Left lung (tissue), 10 donors: ENCODE results near the gene PRUNE1. TPM values are rescaled to one million over a fixed set of nuclear protein-coding genes. Genes with fewer than 3 reads are reported as not detected.

Experiments
- ATAC-seq: fragments of 200-7000 bp; cut with Tn5 transposase; one replicate; pipeline ENCODE4 v1.9.1; 2020; ENCODE audit warnings: moderate library complexity
- DNase-seq, 4 donors: peaks; one replicate each; pipeline ENCODE4 v3.0.0-alpha.2; 2013 to 2020
- H3K27ac ChIP-seq, 2 donors: fragments of 200-600 bp; sonication (generic) in 1 of 2; one replicate each; pipeline versions ENCODE4 v1.5.0 to v1.8.0; 2020 to 2021
- H3K27me3 ChIP-seq, 2 donors: fragments of 200-600 bp; sonication (generic) in 1 of 2; one replicate each; pipeline versions ENCODE4 v1.5.0 to v1.8.0; 2020 to 2021
- H3K36me3 ChIP-seq, 2 donors: fragments of 200-600 bp; sonication (generic) in 1 of 2; one replicate each; pipeline versions ENCODE4 v1.5.0 to v1.8.0; 2020 to 2021
- H3K4me1 ChIP-seq, 2 donors: fragments of 200-600 bp; one replicate each; pipeline ENCODE4 v1.8.0; 2021
- H3K4me3 ChIP-seq, 2 donors: fragments of 200-600 bp; sonication (generic) in 1 of 2; one replicate each; pipeline versions ENCODE4 v1.5.0 to v1.8.0; 2020 to 2021; ENCODE audit warnings: mild to moderate bottlenecking in 1 of 2
- H3K9me3 ChIP-seq, 2 donors: fragments of 200-600 bp; sonication (generic) in 1 of 2; one replicate each; pipeline versions ENCODE4 v1.5.0 to v1.8.0; 2020 to 2021
- CTCF ChIP-seq, 2 donors: fragments of 200-600 bp; sonication (generic) in 1 of 2; IDR thresholded peaks; one replicate each; pipeline versions ENCODE4 v1.5.0 to v1.8.0; 2021; ENCODE audit warnings: antibody characterized with exemption in 2 of 2
- intact Hi-C, 2 donors: fragments of 100-400 bp; cut with DNase I; formaldehyde crosslinking; loops; one replicate each; pipeline versions ENCODE4 v1.11.2 to v1.14.2; 2022
- polyA plus RNA-seq, 6 donors: library from polyadenylated mRNA; unstranded; fragments of 120-200 nt; gene quantifications; one replicate each; pipeline ENCODE4 v1.2.1, GENCODE V29; 2013; ENCODE audit not compliant: insufficient read length in 6 of 6
- total RNA-seq, 2 donors: library from RNA; stranded (reverse); fragmentation: NEBNext Ultra II Directional; extraction: Animal tissue kit (Norgen Biotek cat#: 25700); gene quantifications; one replicate each; pipeline ENCODE4 v1.2.1, GENCODE V29; 2021
- donor health status: DM: no; HTN: yes; CAD: no.
- donor health status: DM: no; HTN: no; CAD: no.

The PRUNE1 gene
- total and polyA plus RNA-seq, 8 donors: 15.1 to 42.7 (median 38.6) TPM

DNA sequence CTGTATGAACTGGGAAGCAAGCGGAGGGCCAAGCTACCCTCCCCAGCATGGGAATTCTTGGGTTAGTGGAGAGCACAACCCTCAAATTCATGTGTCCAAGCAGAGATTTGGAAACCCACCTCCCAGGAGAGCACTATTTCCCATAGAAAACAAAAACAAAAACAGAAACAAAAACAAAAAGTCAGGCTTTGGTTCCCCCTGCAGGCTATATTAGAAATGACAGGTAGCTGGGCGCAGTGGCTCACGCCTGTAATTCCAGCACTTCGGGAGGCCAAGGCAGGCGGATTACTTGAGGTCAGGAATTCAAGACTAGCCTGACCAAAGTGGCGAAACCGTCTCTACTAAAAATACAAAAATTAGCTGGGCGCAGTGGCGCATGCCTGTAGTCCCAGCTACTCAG, 12.4 kb upstream of the PRUNE1 start:
- Histone ChIP-seq H3K9me3 (no peaks in the 10 kb centered on the region), H3K27me3 (no peaks in the 10 kb centered on the region), H3K4me3 (no peak overlapping the region), H3K36me3 (peaks cover 0 to 40% of the 10 kb centered on the region in 2 donors), H3K4me1 (peaks cover 0 to 30% of the 10 kb centered on the region in 2 donors), H3K27ac (no peak overlapping the region)
- peak; percentile 80 to 95 for TF ChIP-seq CTCF (IDR thresholded peaks at IDR 0.05)
- intact Hi-C loops: no loop called here
- ATAC-seq (peak; percentile 79), DNase-seq (no peak)

DNA sequence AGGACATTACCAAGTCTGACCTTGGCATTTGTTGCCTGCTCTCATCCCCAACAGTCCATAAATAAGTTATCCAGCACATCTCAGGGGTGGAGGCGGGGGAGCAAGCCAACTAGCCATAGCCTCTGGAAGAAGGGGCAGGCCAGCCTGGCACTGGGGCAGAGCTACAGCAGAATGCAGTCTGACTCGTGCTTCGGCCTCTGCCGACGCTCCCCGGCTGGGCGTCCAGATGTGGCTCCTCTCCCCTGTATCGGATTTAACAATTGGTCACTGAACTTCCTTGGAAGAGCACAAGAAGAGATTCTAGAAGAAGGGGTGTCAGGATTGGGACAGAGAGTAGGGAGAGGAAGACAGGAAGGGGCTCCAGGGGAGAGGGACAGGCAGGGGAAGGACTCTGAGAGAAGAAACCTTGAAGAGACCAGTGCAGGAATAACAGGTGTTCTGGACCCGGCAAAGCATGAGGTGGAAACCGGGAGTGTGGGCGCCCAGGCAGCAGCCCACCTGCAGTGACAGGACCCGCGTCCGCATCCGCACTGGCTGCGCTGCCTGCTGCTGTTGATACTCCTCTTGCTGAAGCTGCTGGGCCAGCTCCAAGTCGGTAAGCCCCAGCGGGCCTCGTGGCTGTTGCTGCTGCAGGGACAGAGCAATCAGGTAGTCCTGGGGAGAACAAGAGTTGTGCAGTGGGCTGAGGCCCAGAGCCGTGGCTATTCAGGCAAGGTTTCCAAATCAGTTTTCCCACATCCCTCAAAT, 10.9 kb upstream of the PRUNE1 start:
- Histone ChIP-seq H3K27me3 (no peaks in the 10 kb centered on the region), H3K4me1 (peaks cover 0 to 44% of the 10 kb centered on the region in 2 donors), H3K27ac (no peak overlapping the region), H3K9me3 (no peaks in the 10 kb centered on the region), H3K4me3 (no peak overlapping the region), H3K36me3 (peaks cover 0 to 40% of the 10 kb centered on the region in 2 donors)
- DNase-seq: peak in 1 of 4 donors; percentile 80
- intact Hi-C loops: no loop called here
- TF ChIP-seq CTCF (IDR thresholded peaks at IDR 0.05): no peak
- no peak for ATAC-seq

- Histone ChIP-seq H3K9me3 (no peaks in the 10 kb centered on the region), H3K4me1 (peaks cover under 1 to 50% of the 10 kb centered on the region in 2 donors), H3K27ac (no peak overlapping the region), H3K36me3 (peaks cover 0 to 40% of the 10 kb centered on the region in 2 donors), H3K4me3 (no peak overlapping the region), H3K27me3 (no peaks in the 10 kb centered on the region)
- intact Hi-C loops: no loop called here
- DNase-seq (no peak), ATAC-seq (no peak)
- no peak for TF ChIP-seq CTCF (IDR thresholded peaks at IDR 0.05)
Measured at GRCh38 chr1:150997949-150998348, 10.3 kb upstream of the PRUNE1 start.

DNA sequence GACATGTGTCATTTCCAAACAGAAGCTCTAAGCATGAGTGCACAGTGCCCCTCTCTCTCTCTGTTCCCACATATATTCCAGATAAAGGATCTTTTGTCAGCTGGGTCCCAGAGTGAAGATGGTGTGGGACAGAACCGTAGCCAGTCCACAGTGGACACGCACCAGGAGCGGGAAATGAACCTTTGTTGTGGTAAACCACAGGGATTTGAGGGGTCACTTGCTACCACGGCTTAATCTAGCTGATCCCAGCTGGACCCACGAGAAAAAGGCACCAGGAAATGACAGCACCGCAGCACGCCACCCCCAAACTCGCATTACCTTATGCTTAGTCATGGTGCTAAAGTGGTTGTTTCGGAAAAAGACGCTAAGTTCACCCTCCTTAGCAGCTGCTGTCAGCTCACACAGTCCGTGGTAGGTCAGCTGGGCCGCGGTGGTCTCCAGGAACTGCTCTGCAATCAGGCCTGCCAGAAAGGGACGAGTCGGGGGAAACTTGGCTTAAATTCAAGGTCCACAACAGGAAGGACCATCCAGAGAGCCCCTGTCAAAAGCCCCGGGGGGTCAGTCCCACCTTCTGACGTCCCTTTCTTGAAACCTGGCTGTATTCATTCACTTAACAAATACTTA, 9.1 kb upstream of the PRUNE1 start:
- H3K27ac ChIP-seq: peak overlapping the region in 1 of 2 donors; percentile 57
- H3K9me3 ChIP-seq: no peaks in the 10 kb centered on the region
- H3K4me1 ChIP-seq: peaks cover 13 to 63% of the 10 kb centered on the region in 2 donors
- no peak for DNase-seq
- no peak overlapping the region for H3K4me3 ChIP-seq
- peaks cover 0 to 40% of the 10 kb centered on the region in 2 donors for H3K36me3 ChIP-seq
- TF ChIP-seq CTCF (IDR thresholded peaks at IDR 0.05): no peak
- no peaks in the 10 kb centered on the region for H3K27me3 ChIP-seq
- no peak for ATAC-seq
- intact Hi-C loops: no loop called here

GRCh38 chr1:150999926-151000325, 8.3 kb upstream of the PRUNE1 start:
- Histone ChIP-seq H3K4me1 (peaks cover 20 to 70% of the 10 kb centered on the region in 2 donors), H3K4me3 (no peak overlapping the region), H3K36me3 (peaks cover 0 to 40% of the 10 kb centered on the region in 2 donors), H3K27me3 (no peaks in the 10 kb centered on the region), H3K9me3 (no peaks in the 10 kb centered on the region), H3K27ac (no peak overlapping the region)
- intact Hi-C loops: no loop called here
- ATAC-seq (no peak), DNase-seq (no peak)
- no peak for TF ChIP-seq CTCF (IDR thresholded peaks at IDR 0.05)
